ENCODE results near the gene IP6K3.

Gene IP6K3

DNA sequence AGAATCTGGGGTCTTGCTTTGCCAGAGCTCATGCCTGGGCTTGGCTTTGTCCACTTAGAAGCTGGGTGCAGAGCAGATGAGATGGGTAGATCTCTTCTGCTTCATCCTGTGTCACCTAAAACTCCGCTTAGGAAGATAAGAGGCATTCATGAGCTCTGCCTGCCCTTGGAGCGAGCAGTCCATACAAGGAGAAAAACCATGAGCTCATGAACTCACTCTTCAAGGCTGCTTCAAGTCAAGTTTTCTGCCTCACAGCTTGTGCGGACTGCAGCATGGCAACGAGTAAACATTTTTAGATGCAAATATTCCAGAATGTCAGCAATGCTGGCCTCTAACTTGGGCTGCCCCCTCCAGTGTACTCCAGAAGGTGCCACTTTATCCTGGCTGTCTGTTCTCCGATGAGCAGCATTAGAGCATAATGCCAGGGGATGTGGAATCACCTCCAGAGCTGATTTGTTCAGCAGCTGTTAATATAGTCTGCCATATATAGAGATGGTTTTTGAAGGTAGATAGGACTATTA lies 24.5 kb downstream of the IP6K3 start:
- DNase-seq (ENCODE audit: low read depth) = no peak

DNA sequence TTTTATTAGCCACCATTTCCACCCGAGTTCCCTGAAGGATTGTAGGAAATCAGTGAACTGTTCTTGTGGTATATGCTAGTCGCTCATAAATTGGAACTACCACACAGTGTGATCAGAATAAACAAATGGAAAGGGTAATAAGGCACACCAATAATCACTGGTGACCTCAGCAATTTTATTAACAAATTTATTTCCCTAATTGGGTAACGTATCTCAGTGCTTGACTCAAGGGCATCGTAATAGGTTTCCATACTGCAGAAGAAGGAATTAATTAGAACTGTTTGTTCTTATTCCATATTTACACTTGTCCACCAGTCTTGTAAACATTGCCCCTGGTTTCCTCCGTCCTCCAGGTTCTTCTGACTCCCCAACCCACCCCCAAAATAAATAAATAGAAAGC lies 25.2 kb downstream of the IP6K3 start:
- DNase-seq (ENCODE audit: low read depth) = no peak

DNA sequence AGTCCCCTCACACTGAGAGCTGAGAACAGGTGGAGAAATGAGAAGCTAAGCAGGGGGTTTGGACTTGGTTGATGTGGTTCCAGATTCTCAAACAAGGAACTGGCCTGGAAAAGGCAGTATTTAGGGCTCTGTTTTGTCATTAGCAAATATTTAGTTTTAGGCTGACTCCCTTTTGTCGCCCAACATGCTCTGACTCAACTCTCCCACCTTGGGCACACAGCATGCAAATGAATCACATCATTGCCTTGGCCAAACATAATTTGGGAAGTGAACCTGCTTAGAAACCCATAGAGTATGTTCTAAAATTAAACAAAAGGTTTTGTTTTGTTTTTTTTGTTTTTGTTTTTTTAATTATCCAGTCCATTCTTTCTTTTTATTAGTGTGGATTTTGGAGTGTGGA lies 25.7 kb downstream of the IP6K3 start:
- DNase-seq (ENCODE audit: low read depth) = no peak

DNA sequence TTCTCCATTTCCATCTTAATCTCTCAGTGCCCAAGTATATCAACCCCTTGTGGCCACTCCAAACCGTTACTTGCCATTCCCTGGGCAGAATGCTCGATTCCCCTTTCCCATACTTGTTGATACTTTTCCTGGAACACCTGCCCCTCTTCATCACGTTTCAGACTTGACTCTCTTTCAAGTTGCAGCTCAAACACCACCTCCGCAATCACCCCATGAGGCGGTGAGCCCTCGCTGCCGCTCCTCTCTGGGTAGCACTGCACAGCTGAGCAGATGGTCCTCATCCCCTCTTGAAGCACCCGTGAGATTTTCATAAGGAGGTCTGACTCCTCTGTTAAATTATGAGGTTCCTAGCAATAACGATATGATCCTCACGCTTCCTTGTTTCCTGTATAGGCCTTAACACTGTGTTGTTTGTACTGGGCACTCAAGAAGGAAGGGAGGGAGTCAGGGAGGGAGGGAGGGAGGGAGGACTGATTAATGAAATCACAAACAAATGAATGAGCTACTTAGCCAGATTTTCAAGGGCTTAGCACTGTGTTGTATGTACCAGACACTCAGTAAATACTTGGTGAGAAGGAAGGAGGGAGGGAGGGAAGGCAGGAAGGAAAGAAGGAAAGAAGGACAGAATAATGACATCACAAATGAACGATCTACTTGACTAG lies 27.2 kb downstream of the IP6K3 start:
- DNase-seq (ENCODE audit: low read depth) = no peak

DNA sequence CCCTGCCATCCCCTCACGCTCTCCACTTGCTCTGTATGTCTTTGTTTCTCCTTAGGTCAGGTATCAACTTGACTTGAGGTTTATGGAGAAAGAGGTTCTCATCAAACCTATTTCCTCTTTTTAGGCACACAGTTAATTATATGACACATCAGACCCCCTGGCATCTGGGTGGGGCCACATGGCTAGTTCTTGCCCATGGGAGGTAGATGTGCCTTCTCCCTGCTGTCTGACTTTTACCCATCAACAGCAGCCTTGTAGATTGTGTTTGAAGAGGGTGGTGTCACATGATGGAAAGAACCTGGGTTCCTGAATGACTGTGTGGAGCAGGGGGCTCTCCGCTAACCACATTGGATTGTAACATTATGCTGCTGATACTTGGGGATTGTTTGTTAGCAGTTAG lies 28.0 kb downstream of the IP6K3 start:
- no peak for DNase-seq (ENCODE audit: low read depth)

DNA sequence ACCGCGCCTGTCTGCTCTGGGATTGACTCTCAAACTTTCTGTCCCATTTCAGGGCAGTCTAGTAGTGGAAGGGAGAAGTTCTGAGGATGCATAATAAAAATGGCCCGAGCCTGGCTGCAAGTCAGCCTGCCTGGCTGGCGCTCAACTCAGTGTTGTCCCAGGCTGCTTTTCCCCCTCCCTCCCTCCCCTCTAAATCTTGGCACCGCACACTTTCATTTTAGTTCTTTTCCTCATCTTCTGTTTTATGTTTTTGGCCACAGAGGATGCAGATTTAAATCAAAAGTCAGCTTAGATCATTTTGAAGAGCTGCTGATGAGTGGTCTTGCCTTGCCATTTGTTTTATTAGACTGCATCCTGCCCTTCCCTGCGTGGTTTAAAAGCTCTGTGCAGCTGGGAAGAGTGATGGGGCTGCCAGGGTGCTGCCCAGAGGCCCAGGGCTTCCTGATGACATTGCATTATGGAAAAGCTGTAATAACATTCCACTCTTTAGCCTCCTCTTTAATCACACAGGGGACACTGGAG lies 28.7 kb downstream of the IP6K3 start:
- DNase-seq (ENCODE audit: low read depth) = no peak

DNA sequence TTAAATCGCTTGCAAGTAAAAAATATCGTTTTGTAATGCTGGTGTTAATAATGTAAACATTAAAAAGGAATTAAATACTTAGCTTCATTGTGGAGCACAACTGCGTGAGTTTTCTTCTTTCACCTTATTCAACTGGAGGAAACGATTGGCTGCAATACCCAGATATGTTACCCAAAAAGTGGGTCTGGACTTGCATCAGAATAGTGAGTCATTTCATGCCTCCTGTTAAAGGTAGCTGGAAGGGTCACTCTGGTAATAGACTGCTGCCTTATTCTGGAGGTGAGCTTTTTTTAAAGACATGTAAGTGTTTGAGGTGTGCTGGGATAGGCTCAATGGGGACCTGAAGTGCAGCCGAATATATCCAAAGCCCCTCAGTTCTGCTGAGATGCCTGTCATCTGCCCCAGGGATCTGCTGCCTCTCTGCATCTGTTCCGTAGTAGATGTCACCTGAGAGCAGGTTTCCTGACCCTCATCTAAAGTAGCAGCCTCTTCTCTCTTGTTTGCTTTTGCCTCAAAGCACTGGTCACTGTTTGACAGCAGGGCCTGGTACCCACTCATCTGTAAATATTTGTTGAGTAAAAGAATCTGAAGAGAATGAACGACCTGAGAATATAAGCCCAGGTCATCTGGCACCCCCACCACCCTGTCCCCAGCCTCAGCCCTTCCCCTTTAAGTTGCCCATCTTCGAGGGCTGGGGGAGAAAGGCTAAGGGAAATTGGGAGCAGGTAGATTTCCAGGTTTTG lies 29.6 kb downstream of the IP6K3 start:
- no peak for DNase-seq (ENCODE audit: low read depth)

DNA sequence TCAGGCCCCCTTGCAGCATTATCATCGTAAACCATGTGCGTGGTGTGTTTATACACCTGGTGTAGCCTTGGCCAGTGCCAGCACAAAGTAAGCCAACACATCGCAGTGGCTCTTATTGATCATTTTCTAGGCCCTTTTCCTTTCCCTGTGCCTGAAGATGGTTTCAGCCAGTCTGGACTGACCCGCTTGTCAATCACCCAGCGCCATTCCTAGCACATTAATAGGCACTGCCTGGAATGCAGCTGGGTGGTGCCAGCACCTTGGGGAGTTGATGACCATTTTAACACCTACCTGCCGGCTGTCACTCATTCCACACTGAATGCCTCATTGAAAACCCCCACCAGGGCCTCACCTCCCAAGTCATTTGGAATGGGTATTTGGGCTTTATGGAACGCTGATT lies 30.3 kb downstream of the IP6K3 start:
- no peak for DNase-seq (ENCODE audit: low read depth)

DNA sequence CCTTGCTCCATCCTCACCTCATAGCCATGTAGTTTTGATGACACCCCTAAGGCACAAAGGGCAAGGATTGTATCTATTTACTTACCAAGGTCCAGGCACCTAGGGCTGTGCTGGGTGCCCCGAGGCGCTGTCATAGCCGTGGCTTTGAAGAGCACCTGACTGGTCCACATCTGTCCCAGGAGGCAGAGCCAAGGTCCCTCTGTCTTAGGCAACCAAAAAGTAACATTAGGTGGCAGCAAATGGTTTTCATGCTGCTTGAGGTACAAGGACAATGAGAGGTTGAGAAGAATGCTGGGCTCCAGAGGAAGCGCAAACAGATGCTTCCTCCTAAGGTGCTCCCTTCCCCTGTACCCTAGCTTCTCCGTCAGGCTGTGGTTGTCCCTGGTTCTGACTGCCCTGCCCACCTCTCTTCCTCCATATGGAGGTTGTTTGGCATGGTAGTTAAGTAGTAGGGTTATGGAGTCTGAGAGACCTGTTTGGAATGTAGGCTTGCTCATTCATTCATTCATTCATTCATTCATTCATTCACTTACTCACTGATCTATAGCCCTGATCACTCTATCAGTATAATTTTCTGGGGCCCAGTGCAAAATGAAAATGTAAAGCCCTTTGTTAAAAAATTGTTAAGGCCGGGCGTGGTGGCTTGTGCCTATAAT lies 32.2 kb downstream of the IP6K3 start:
- DNase-seq (ENCODE audit: low read depth) = no peak

DNA sequence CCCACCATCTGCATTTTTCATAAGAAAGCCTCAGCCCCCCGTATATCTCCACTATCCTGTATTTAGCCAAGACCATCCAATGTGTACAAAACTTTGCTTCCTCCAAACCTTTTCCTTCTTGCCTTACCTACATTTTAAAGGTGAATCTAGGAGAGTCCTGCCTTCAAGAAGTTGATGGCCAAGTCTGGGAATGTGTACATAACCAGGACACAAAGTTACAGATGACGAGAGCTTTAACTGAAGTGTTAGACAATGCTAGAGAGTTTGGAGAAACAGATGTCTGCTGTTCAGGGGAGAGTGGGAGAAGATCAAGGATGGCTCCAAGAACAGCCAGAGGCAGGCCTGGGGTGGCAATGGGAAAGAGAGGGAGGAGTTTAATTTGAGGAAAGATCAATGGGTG lies 32.9 kb downstream of the IP6K3 start:
- no peak for DNase-seq (ENCODE audit: low read depth)

DNA sequence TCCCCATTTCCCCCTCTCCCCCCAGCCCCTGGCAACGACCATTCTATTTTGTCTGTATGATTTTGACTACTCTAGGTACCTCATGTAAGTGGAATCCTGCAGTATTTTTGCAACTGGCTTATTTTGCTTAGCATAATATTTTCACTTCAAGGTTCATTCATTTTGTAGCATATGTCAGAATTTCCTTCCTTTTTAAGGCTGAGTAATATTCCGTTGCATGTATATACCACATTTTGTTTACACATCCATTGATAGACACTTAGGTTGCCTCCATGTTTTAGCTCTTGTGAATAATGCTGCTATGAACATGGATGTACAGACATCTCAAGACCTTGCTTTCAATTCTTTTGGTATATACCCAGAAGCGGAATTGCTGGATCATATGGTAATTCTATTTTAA lies 33.8 kb downstream of the IP6K3 start:
- DNase-seq (ENCODE audit: low read depth) = no peak

DNA sequence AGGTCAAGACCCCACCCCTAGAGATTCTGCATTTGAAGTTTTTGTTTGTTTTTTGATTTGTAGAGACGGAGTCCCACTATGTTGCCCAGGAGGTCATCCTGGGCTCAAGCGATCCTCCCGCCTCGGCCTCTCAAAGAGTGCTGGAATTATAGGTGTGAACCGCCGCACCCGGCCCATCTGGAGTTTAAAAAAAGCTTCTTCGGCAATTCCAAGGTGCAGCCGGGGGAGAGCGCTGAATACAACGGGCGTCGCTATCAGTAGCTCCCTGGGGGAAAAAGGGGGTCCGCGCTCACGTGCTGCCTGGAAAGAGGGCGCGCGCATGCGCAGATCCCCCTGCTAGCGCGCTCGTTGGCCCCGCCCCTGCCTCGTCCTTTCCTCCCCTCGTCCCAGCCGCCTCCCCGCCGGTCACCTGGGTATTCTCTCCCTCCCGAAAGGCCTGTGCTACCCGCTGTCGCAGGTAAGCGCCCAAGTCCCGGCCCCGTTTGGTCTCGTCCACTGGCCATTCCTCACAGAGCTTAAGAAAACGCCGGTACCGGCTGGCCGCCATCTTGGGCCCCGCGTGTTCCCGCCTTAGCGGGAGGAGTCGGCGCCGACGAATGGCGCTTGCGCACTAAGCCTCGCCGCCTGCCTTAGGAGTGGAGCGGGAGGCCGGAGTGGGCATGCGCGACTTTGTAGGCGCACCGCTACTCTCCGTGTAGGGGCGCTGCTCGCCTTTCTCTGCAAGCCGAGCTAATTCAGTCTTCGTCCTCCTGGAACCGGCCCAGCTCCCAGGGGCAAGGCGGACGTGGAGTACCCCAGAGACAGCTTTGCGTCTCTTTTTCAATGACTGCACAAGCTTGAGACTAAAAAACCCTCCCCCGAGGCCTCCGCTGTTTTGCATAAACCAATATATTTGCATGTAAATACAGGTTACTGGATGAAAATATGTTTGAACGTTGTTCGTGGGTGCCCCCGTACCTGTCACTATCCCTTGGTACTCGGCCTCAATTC lies 35.3 kb downstream of the IP6K3 start, which contains the start of gene UQCC2:
TSS of gene UQCC2 (minus strand) at position 561 of the 990 bp plus-strand sequence. CDS start at position 547, 14 bp downstream.
- peak; percentile 97 for DNase-seq (ENCODE audit: low read depth)

DNA sequence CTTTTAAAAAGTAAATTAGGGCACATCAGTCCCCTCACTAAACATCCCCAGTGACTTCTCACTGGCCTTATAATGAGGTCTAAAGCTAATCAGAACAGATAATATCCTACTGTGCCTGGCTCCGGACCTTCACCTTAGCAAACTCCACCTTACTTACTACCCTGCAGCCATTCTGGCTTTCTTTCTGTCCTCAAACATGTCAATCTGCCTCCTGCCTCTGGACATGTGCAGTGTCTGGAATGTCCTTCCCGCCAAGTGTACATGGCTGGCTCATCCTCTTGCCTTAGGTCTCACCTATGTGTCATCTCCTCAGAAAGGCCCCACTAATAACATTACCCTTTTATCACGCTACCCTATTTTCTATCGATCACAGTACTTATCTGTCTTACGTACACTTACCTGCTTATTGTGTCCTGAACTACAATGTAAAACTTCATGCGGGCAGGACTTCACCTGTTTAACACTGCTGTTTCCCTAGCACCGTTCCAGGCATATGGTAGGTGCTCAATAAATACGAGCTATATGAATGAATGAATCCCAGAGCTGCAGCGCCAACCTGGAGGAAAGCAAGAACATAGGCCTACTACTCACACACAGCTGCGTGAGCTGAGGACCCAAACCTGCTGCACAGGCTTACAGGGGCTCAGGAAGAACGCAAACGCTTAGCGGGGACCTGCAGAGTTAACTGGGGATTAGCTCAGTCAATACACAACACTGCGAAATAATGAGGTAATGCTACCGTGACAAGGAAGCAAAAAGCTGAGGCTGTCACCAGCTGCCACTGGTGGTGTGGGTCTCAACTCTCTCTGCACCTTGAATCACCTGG lies 36.2 kb downstream of the IP6K3 start:
- DNase-seq (ENCODE audit: low read depth) = no peak

DNA sequence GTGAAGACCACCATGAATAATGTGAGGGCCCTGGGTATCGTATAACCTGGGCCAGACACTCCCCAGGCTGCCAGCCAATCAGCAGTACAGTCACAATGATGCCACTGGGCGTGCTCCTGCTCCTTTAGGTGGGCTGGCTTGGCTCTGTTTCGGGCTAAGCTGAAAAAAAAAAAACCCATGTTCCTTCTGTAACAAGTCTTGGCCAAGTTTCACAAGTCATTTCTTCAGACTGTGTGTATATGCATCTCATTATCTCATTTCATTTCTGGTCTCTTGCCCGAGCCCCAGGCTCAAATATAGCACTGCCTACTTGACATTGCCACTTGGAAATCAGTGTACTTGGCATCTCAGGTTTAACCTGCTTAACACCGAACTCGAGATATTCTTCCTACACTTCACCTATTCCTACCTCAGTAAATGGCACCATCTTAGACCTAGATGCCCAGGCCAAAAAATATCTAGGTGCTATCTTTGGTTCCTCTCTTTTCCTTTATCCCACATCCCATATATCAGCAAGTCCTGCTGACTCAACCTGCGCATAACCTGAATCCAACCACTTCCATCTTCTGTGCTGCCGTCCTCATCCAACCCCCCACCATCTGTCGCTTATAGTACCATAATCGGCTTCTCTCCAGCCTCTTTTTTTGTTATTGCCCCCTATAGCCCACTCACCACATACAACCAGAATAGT lies 37.0 kb downstream of the IP6K3 start:
- DNase-seq (ENCODE audit: low read depth) = no peak

DNA sequence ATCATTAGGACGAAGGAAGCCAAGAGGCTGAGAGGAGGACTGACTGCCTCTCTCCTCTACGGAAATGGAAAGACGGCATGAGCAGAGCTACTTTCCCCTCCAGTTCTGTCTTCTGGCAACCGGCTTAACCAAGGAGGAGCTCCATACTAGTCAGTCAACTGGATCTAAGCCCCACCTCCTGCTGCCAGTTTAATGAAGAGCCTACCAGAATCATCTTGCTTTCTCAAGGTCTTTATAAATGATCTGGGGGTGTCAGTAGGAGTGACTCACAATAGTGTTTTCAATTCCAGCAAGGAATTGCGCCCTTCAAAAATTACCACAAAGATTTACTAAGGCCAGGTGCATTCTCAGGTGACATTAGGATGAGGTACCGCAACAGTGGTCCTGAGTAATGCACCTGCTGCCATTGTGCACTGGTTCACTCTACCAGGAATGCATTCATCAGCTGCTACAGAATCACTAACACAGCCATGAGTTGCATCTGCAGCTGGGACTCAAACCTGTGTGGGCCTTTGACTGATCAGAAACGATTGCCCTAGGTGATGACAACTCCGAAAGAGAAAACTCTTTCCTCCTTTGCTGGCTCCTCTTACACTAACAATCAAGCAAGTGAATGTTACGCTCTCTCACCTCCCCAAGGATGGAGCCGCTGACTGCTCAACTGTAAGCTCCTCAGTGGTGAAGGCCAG lies 38.0 kb downstream of the IP6K3 start:
- DNase-seq (ENCODE audit: low read depth) = no peak

DNA sequence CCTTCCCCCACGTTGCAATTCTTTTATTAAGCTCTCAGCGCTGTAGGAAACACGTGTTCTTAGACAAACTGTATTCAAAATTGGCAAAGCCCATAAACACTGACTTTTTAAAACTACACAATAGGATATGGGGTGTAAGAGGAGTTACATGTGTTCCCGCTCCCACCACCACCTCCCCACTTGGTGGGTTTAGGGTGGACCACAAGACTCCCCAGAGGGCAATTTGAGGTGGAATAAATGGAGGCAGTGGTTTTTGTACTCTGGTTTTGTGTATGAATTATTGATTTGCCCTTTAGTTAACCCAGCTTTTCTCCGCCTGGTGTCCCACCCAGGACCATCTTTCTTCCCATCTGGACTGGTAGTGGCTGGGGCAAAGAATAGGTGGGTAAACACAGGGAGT lies 38.9 kb downstream of the IP6K3 start:
- no peak for DNase-seq (ENCODE audit: low read depth)

DNA sequence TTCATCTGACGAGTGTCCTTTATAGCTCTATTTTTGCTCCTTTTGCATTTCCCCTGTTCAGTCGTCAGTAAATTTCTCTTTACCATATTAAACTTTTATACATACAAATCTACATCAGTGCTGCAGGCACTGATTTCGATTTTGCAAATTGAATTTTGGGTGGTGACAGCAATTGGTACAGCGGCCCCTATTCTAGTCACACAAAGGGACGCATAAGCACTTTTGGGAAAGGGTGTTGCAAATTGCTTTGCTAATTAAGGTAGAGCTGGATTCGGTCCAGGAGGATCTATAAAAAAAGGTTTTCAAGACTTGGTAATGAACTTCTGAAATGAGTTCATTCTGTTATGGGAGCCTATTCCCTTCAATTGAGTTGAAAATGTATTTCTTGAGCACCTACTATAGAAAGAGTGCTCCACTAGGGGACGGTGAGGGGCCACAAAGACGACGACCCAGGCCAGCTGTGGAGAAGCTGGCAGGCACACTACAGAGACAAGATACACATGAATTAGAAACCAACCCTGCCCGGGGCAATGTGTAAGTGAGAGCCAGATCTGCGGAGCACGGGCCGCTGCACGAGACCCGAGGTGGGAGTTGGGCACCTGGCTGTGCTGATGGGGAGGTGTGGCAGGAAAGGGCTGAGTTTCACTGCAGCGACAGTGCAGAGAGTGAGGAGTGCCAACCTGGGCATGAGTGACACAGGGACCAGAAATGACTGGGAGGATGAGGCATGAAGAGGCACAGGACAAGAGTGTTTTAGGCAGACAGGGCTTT lies 40.6 kb downstream of the IP6K3 start:
- DNase-seq (ENCODE audit: low read depth) = no peak

DNA sequence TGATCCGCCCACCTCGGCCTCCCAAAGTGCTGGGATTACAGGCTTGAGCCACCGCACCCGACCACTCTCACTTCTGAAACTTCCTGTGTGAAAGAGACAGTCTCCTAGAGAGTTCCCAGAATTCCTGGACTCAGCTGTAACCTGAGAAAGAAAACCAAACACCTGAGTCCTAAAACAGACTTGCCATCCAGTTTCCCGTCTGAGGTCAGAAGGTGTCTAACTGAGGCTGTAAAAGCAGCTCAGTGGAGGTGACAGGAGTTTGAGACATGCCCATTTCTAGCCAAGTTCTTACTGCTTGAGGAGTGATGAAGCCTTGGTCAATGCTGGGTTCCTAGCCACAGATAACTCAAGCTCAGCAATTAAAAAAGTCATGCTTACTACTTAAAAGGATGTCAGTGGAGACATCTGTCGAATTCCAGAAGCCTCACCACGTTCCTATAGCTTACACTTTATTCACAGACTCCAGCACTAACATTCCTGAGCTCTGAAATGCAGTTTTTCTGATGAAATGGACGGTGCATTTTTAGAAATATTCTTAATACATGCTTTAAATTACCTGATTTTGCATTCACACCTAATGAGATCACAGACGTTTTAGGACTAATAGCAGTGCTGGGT lies 41.3 kb downstream of the IP6K3 start:
- no peak for DNase-seq (ENCODE audit: low read depth)
